A673 (cell line): ENCODE results near the gene ADGRG3. TPM values are rescaled to one million over a fixed set of nuclear protein-coding genes. Genes with fewer than 3 reads are reported as not detected.

Experiments
- BruUV-seq: library from RNA; stranded (reverse); fragments of 400-500 nt; replicated peaks from 2 replicates; lab custom pipeline; 2021; lab: Mats Ljungman, UMichigan
- CTCF ChIA-PET: fragments of 300-600 bp; sonication (Branson Sonifier 250); formaldehyde crosslinking; loops from one replicate; lab custom pipeline; 2022; ENCODE audit warnings: antibody characterized with exemption; lab: Charles Lee
- POLR2A ChIA-PET: fragments of 300-600 bp; sonication (Branson Sonifier 250); formaldehyde crosslinking; loops from one replicate; lab custom pipeline; 2022; ENCODE audit warnings: antibody characterized with exemption; ENCODE audit not compliant: low non-redundant PET; lab: Charles Lee
- DNase-seq: peaks from one replicate; pipeline ENCODE4 v3.0.0-alpha.2; 2015; ENCODE audit warnings: low spot score
- H3K27ac ChIP-seq: fragments of 200-600 bp; sonication (generic); 2 replicates; pipeline ENCODE4 v1.5.1; 2016; ENCODE audit warnings: mixed run types, low read depth, mild to moderate bottlenecking, mixed read lengths, antibody characterized with exemption, low read length; ENCODE audit not compliant: poor library complexity, severe bottlenecking
- H3K27me3 ChIP-seq: fragments of 200-600 bp; sonication (generic); replicated peaks from 2 replicates; pipeline ENCODE4 v1.6.1; 2017; ENCODE audit warnings: mixed run types, low read depth, mild to moderate bottlenecking, mixed read lengths, antibody characterized with exemption, low read length; ENCODE audit not compliant: insufficient read depth, poor library complexity
- H3K36me3 ChIP-seq: fragments of 200-600 bp; sonication (generic); 2 replicates; pipeline ENCODE4 v1.6.1; 2016; ENCODE audit warnings: mixed run types, mild to moderate bottlenecking, mixed read lengths, antibody characterized with exemption, low read length; ENCODE audit not compliant: insufficient read depth, poor library complexity, severe bottlenecking
- H3K4me1 ChIP-seq: fragments of 200-600 bp; sonication (generic); 2 replicates; pipeline ENCODE4 v1.6.1; 2017; ENCODE audit warnings: mixed run types, mild to moderate bottlenecking, mixed read lengths, antibody characterized with exemption, low read length; ENCODE audit not compliant: insufficient read depth, poor library complexity, severe bottlenecking
- H3K4me3 ChIP-seq: fragments of 200-600 bp; sonication (generic); 2 replicates; pipeline ENCODE4 v1.5.1; 2016; ENCODE audit warnings: low read depth, mixed run types, mild to moderate bottlenecking, mixed read lengths, low read length; ENCODE audit not compliant: poor library complexity, severe bottlenecking
- H3K9me3 ChIP-seq: fragments of 200-600 bp; sonication (generic); 2 replicates; pipeline ENCODE4 v1.6.1; 2016; ENCODE audit warnings: mixed run types, low read depth, mild to moderate bottlenecking, mixed read lengths, antibody characterized with exemption, low read length; ENCODE audit not compliant: poor library complexity, severe bottlenecking
- CTCF ChIP-seq: fragments of 300-800, 200-600 bp; sonication (generic); conservative IDR thresholded peaks from 2 replicates; pipeline ENCODE4 v1.5.1; 2017; ENCODE audit warnings: low read depth, mild to moderate bottlenecking, antibody characterized with exemption, low read length, moderate library complexity, mixed read lengths
- EZH2 ChIP-seq: fragments of 200-600 bp; sonication (generic); IDR thresholded peaks from 2 replicates; pipeline ENCODE4 v1.6.1; 2017; ENCODE audit warnings: borderline replicate concordance, low read depth, mild to moderate bottlenecking, mixed read lengths, antibody characterized with exemption, low read length; ENCODE audit not compliant: poor library complexity, severe bottlenecking
- intact Hi-C: fragments of 100-400 bp; cut with micrococcal nuclease; formaldehyde crosslinking; loops from one replicate; pipeline ENCODE4 v1.10.0; 2022; ENCODE audit not compliant: unreplicated experiment
- total RNA-seq: library from RNA; stranded (reverse); gene quantifications from 2 replicates; pipeline ENCODE4 v1.2.3, GENCODE V29; 2021

ADGRG3 gene
- total RNA-seq, 1 experiment from 2014 or later: not detected

GRCh38 chr16:57665541-57665940 lies 2.6 kb upstream of the ADGRG3 start:
- no peak for TF ChIP-seq CTCF
- TF ChIP-seq EZH2: no peak

DNA sequence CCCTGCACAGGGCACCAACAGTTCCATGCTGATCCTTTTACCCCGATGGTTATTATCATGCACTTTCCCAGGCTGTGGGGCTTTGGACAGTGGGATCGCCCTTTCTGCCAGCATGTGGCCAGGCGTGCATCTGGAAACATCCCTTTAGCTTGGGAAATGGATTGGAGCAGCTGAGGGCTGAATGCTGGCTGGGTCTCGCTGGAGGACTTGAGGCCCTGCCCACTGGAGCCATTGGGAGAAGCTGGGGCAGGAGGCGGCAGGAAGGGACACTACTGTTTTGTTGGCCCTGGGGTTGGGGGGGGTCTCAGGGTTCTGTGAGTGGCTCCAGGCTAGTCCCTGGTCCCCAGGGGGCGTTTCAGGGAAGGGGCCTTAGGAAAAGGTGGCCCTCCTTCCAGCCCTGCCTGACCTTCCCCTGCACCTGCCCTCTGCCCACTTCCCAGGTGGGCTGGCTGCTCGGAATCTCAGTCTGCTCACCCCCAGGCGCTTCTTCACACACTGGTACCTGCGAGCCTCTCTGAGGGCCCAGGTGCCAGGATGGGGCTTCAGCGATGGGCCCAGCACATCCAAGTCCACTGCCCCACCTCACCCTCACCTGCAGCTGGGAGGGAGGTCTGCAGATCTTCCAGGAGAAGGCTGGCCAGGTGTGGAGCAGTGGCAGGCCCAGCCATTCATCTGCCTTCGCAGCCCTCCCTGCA lies 1.6 kb upstream of the ADGRG3 start:
- no peaks in the 10 kb centered on the region for H3K9me3 ChIP-seq
- no peaks in the 10 kb centered on the region for H3K27me3 ChIP-seq
- TF ChIP-seq EZH2 (no peak), CTCF (no peak)
- ChIA-PET POLR2A (no interaction called here), CTCF (no interaction called here)
- no peak overlapping the region for H3K4me3 ChIP-seq
- BruUV-seq: no TSS peak
- intact Hi-C loops: no loop called here
- no peak overlapping the region for H3K27ac ChIP-seq
- H3K4me1 ChIP-seq: no peaks in the 10 kb centered on the region
- DNase-seq: no peak
- no peaks in the 10 kb centered on the region for H3K36me3 ChIP-seq

More at GRCh38 chr16:57665541-57665940, 2.6 kb upstream of the ADGRG3 start:
- no peak for DNase-seq
- no TSS peak for BruUV-seq
- intact Hi-C loops: no loop called here
- no peaks in the 10 kb centered on the region for H3K9me3 ChIP-seq
- H3K4me1 ChIP-seq: no peaks in the 10 kb centered on the region
- CTCF ChIA-PET: no interaction called here
- H3K36me3 ChIP-seq: no peaks in the 10 kb centered on the region
- no peaks in the 10 kb centered on the region for H3K27me3 ChIP-seq
- H3K4me3 ChIP-seq: no peak overlapping the region
- POLR2A ChIA-PET: no interaction called here
- H3K27ac ChIP-seq: no peak overlapping the region

DNA sequence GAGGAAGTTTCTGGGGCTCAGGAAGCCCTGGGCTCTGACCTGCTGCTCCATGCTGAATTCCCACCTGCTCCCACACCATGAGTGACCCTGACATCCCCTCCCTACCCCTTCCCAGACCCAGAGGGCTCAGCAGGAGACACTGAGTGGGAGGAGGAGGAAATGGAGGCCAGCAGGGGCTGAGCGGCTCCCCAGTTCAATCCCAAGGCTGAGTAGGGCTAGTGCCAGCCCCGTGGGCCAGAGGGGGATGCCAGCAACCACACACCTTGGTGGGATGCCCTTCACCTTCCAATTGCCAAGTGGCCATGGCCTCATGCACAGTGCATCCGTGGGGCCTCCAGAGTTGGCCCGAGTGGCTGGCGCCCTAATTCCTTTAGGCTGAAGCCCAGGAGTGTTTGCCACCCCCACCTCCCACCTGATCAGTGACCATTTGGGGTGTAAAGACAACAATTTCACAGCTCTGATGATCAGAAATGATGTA lies 1.0 kb upstream of the ADGRG3 start:
- intact Hi-C loops: no loop called here
- Histone ChIP-seq H3K4me1 (no peaks in the 10 kb centered on the region), H3K4me3 (no peak overlapping the region), H3K27ac (no peak overlapping the region), H3K36me3 (no peaks in the 10 kb centered on the region), H3K9me3 (no peaks in the 10 kb centered on the region), H3K27me3 (no peaks in the 10 kb centered on the region)
- no peak for DNase-seq
- TF ChIP-seq EZH2 (no peak), CTCF (no peak)
- no TSS peak for BruUV-seq
- ChIA-PET POLR2A (no interaction called here), CTCF (no interaction called here)
